Heart right ventricle (tissue), 16 donors: Measurements from ENCODE around the gene PCBP3. TPM values are rescaled to one million over a fixed set of nuclear protein-coding genes. Genes with fewer than 3 reads are reported as not detected.

Source experiments
- ATAC-seq, 8 donors: fragments of 200-7000 bp; cut with Tn5 transposase; one replicate each; pipeline ENCODE4 v1.9.1; 2020; ENCODE audit warnings: mild to moderate bottlenecking in 8 of 8, moderate library complexity in 8 of 8, moderate number of reproducible peaks in 1 of 8
- DNase-seq, 2 donors: peaks; one replicate each; pipeline ENCODE4 v3.0.0-alpha.2; 2020
- H3K27ac ChIP-seq, 10 donors: fragments of 200-600 bp; sonication (generic) in 2 of 10; one replicate each; pipeline versions ENCODE4 v1.5.0 to v1.8.0; 2020 to 2022; ENCODE audit warnings: mild to moderate bottlenecking in 3 of 10
- H3K27me3 ChIP-seq, 7 donors: fragments of 200-600 bp; one replicate each; pipeline ENCODE4 v1.8.0; 2021 to 2022; ENCODE audit warnings: mild to moderate bottlenecking in 2 of 7
- H3K36me3 ChIP-seq, 9 donors: fragments of 200-600 bp; sonication (generic) in 1 of 9; one replicate each; pipeline versions ENCODE4 v1.5.0 to v1.8.0; 2020 to 2022; ENCODE audit warnings: mild to moderate bottlenecking in 2 of 9
- H3K4me1 ChIP-seq, 9 donors: fragments of 200-600 bp; sonication (generic) in 1 of 9; one replicate each; pipeline versions ENCODE4 v1.5.0 to v1.8.0; 2020 to 2022; ENCODE audit warnings: mild to moderate bottlenecking in 4 of 9
- H3K4me3 ChIP-seq, 10 donors: fragments of 200-600 bp; sonication (generic) in 2 of 10; one replicate each; pipeline versions ENCODE4 v1.5.0 to v1.8.0; 2020 to 2022; ENCODE audit warnings: mild to moderate bottlenecking in 7 of 10, moderate library complexity in 2 of 10
- H3K9me3 ChIP-seq, 11 donors: fragments of 200-600 bp in 10 of 11; sonication (generic) in 2 of 11; one replicate each; pipeline versions ENCODE4 v1.5.0 to v1.8.0; 2013 to 2022; ENCODE audit warnings: mild to moderate bottlenecking in 2 of 11, control low read depth in 1 of 11, moderate library complexity in 1 of 11
- whole genome bisulfite sequencing, 2 donors: extraction: QIAGEN DNeasy Blood & Tissue Kit; methylation state at CpG; one replicate each; pipeline ENCODE4 v1.1.7; 2013; ENCODE audit warnings: inconsistent platforms in 1 of 2; 5-methylcytosine and 5-hydroxymethylcytosine counted together
- intact Hi-C, 10 donors: fragments of 100-400 bp; cut with DNase I; formaldehyde crosslinking; loops; one replicate each; pipeline versions ENCODE4 v1.11.1 to v1.14.2; 2022
- polyA plus RNA-seq, 2 donors: library from polyadenylated mRNA; stranded (reverse); fragments of 200-250 nt; gene quantifications; one replicate each; pipeline ENCODE4 v1.2.3, GENCODE V29; 2013
- total RNA-seq, 10 donors: library from RNA; stranded (reverse); fragmentation: NEBNext Ultra II Directional in 3 of 10; extraction: Animal tissue kit (Norgen Biotek cat#: 25700) in 3 of 10; gene quantifications; one replicate each; pipeline versions ENCODE4 v1.2.1 to v1.2.4, GENCODE V29; 2021 to 2023
- TF ChIP-seq, protein P1 (sequence below), 9 donors: fragments of 200-600 bp; sonication (generic) in 2 of 9; IDR thresholded peaks; one replicate each; pipeline versions ENCODE4 v1.5.0 to v1.8.0; 2021 to 2022; ENCODE audit warnings: antibody characterized with exemption in 9 of 9, mild to moderate bottlenecking in 5 of 9, moderate library complexity in 1 of 9
- donor health status: Arrhythmogenic right ventricular cardiomyopathy.
- donor health status: ischemic (EF 13 %, LVEDD 7.1; RV severe dilation, severe dysfunction).
- donor health status: healthy with polysubstance abuse.
- donor health status: DM: no; HTN: yes; CAD: no.
- donor health status: DM: no; HTN: no; CAD: no.
- donor health status: ischemic (EF 25% LVEDD 6.9; RV normal size, moderate dysfunction).
- donor health status: ischemic (EF 25% LVEDD 5.7; RV mildly dilated, moderate dysfunction).
- donor health status: healthy.
- donor health status: DM: yes; HTN: yes; CAD: no.
- donor health status: Ischemic cardiomyopathy.
- donor health status: ischemic (EF 35%, LVEDD 5.7; RV mildly dilated, moderate dysfunction).
- donor health status: nonischemic (EF 11% LVEDD 7.7; RV severe dilation, severe dysfunction).
- donor health status: DM: yes; HTN: yes; CAD: no.
- donor health status: PGD.
- donor health status: ischemic (EF 29% LVEDD 5.4; RV normal size, mild dysfunction).
- donor health status: nonischemic (EF 23%, LVEDD 6.1; RV moderate dilation, normal function).

PCBP3 gene
- total and polyA plus RNA-seq, 12 donors = 0.25 to 11.3 (median 1.2) TPM

- peaks cover 0 to 3% (median 0%) of the 10 kb centered on the region in 9 donors for H3K36me3 ChIP-seq
- H3K27me3 ChIP-seq = peaks cover 0 to 20% (median 0%) of the 10 kb centered on the region in 7 donors
- H3K27ac ChIP-seq = no peak overlapping the region
- WGBS, 2 donors = 65 to 79% methylated on average over 1 of the region's 1 CpG
- TF ChIP-seq, protein P1, sequence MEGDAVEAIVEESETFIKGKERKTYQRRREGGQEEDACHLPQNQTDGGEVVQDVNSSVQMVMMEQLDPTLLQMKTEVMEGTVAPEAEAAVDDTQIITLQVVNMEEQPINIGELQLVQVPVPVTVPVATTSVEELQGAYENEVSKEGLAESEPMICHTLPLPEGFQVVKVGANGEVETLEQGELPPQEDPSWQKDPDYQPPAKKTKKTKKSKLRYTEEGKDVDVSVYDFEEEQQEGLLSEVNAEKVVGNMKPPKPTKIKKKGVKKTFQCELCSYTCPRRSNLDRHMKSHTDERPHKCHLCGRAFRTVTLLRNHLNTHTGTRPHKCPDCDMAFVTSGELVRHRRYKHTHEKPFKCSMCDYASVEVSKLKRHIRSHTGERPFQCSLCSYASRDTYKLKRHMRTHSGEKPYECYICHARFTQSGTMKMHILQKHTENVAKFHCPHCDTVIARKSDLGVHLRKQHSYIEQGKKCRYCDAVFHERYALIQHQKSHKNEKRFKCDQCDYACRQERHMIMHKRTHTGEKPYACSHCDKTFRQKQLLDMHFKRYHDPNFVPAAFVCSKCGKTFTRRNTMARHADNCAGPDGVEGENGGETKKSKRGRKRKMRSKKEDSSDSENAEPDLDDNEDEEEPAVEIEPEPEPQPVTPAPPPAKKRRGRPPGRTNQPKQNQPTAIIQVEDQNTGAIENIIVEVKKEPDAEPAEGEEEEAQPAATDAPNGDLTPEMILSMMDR (IDR thresholded peaks at IDR 0.05) = no peak
- DNase-seq (no peak), ATAC-seq (no peak)
- no peak overlapping the region for H3K4me3 ChIP-seq
- H3K9me3 ChIP-seq = peaks cover 0 to 17% (median 0%) of the 10 kb centered on the region in 11 donors
- no peaks in the 10 kb centered on the region for H3K4me1 ChIP-seq
- intact Hi-C loops = no loop called here
Observed at GRCh38 chr21:45753445-45753844, 109.9 kb downstream of the PCBP3 start.

GRCh38 chr21:45756029-45756428, 112.5 kb downstream of the PCBP3 start:
- TF ChIP-seq, protein P1 (IDR thresholded peaks at IDR 0.05) = no peak
- no peak overlapping the region for H3K27ac ChIP-seq
- no peak for DNase-seq

DNA sequence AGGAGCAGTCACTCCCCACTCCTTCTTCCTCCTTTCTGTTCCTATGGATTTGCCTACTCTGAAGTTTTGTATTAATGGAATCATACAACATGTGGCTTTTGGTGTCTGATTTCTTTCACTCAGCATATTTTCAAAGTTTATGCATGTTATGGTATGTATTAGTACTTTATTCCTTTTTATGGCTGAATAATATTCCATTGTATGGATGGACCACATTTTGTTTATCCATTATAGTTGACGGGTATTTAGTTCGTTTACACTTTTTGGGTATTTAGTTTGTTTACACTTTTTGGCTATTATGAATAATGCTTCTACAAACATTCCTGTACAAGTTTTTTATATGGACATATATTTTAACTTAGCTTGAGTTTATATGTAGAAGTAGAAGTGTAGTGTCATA, 113.1 kb downstream of the PCBP3 start:
- Histone ChIP-seq H3K27ac (no peak overlapping the region), H3K4me1 (no peaks in the 10 kb centered on the region), H3K4me3 (no peak overlapping the region), H3K36me3 (peaks cover 0 to 6% (median 0%) of the 10 kb centered on the region in 9 donors), H3K27me3 (peaks cover 0 to 20% (median 0%) of the 10 kb centered on the region in 7 donors), H3K9me3 (peaks cover 0 to 17% (median 0%) of the 10 kb centered on the region in 11 donors)
- TF ChIP-seq, protein P1 (IDR thresholded peaks at IDR 0.05) = no peak
- no peak for DNase-seq
- intact Hi-C loops = no loop called here
- 91 to 97% methylated on average over 2 of the region's 2 CpGs for WGBS, 2 donors
- no peak for ATAC-seq

More at GRCh38 chr21:45756029-45756428, 112.5 kb downstream of the PCBP3 start:
- H3K36me3 ChIP-seq = peaks cover 0 to 6% (median 0%) of the 10 kb centered on the region in 9 donors
- peaks cover 0 to 20% (median 0%) of the 10 kb centered on the region in 7 donors for H3K27me3 ChIP-seq
- intact Hi-C loops = no loop called here
- peaks cover 0 to 17% (median 0%) of the 10 kb centered on the region in 11 donors for H3K9me3 ChIP-seq
- WGBS, 2 donors = 80 to 87% methylated on average over 1 of the region's 1 CpG
- H3K4me3 ChIP-seq = no peak overlapping the region
- no peaks in the 10 kb centered on the region for H3K4me1 ChIP-seq
- no peak for ATAC-seq

GRCh38 chr21:45761704-45762103, 118.2 kb downstream of the PCBP3 start:
- H3K27me3 ChIP-seq = peaks cover 0 to 5% (median 0%) of the 10 kb centered on the region in 7 donors
- ATAC-seq (no peak), DNase-seq (no peak)
- peaks cover 0 to under 1% (median 0%) of the 10 kb centered on the region in 11 donors for H3K9me3 ChIP-seq
- 84 to 89% methylated on average over 11 of the region's 11 CpGs for WGBS, 2 donors
- H3K36me3 ChIP-seq = peaks cover 0 to 3% (median 0%) of the 10 kb centered on the region in 9 donors
- no peaks in the 10 kb centered on the region for H3K4me1 ChIP-seq
- intact Hi-C loops = no loop called here
- TF ChIP-seq, protein P1 (IDR thresholded peaks at IDR 0.05) = no peak
- H3K27ac ChIP-seq = no peak overlapping the region
- H3K4me3 ChIP-seq = no peak overlapping the region
